Measurements from ENCODE around the gene DDAH1.

The DDAH1 gene

DNA sequence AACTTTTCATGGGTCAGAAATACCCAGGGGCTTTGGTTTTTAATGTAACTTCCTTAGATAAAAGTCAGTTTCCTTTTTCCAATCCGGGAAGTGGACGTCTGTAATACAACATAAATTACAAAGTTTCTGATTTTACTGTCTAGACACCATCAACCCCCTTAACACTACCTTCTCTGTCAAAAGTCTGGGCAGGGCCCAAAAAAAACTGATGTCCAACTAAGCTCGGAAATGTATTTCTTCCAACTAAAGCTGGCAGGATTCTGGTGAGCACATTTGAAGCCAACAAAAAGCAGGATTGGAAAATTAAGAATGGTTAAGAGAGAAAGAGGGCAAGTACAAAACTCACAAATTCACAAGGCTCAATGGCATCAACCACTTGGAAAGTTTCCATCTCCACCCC lies 24.3 kb downstream of the DDAH1 start:
- DNase-seq (ENCODE audit: low read depth), result no peak

DNA sequence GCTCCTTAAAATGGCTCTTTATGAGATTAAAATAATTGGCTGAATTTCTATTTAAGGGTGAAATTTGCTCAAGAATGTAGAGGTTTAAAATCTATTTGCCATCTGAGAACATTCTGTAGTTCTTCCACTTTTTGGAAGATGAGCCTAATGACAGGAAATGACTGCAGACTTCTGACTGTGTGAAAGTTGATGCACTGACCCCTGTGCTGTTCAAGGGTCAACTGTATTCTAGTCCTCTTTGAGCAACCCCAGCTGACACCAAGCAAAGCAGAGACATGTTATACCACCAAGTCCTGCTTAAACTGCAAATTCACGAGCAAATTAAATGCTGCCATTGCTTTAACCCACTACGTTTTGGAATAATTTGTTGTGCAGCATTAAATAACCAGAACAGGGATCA lies 26.6 kb downstream of the DDAH1 start:
- no peak for DNase-seq (ENCODE audit: low read depth)

DNA sequence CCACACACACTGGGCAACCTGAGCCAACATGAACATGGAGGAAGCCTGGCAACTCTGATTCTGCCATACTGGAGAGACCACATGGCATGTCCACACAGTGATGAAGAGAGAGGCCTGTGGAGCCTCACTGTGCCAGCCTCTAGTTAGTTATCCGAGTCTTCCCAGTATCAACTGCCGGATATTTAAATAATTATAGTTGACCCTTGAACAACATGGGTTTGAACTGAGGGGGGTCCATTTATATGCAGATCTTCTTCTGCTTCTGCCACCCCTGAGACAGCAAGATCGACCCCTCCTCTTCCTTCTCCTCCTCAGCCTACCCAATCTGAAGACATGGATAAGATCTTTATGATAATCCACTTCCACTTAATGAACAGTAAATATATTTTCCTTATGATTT lies 27.8 kb downstream of the DDAH1 start:
- DNase-seq (ENCODE audit: low read depth), result no peak

DNA sequence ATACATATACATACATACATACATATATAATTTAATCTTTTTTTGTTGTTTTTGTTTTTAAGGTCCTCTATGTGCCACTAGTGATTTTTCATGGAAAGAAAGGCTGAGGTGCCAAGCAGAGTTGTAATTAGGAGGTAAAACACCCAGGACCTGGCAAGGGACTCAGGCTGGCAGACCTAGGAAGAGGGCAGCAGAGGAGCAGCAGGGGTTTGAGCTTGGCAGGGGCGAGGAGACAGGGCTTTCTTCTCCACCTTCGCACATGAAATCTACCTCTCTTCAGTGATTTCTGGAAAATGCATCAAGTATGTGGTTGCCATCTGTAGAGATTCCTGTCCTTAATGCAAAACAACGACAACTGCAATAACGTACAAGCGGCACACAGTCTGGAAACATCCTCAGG lies 31.9 kb downstream of the DDAH1 start:
- no peak for DNase-seq (ENCODE audit: low read depth)

DNA sequence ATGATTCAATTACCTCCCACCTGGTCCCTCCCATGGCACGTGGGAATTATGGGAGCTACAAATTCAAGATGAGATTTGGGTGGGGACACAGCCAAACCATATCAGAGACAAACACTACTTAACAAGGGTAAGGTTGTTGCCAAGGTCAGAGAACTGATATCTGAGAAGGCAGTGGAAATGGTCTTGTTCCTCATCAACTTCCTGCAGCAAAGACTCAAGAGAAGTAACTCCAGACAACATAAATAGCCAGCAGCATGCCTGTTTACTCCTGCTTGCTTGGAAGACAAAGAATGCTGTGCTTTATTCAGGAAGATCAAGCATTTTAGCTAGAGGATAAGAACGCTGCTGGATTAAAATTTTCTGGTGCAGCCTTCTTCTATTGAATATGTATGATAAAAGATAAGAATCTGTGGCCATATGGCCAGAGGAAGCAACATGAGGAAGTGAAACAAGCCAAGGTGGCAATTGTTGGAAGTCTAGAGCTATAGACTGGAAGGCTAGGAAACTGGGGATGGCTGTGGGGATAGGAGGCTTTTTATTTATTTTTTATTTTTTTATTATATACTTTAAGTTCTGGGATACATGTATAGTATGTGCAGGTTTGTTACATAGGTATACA lies 36.4 kb downstream of the DDAH1 start:
- no peak for DNase-seq (ENCODE audit: low read depth)

DNA sequence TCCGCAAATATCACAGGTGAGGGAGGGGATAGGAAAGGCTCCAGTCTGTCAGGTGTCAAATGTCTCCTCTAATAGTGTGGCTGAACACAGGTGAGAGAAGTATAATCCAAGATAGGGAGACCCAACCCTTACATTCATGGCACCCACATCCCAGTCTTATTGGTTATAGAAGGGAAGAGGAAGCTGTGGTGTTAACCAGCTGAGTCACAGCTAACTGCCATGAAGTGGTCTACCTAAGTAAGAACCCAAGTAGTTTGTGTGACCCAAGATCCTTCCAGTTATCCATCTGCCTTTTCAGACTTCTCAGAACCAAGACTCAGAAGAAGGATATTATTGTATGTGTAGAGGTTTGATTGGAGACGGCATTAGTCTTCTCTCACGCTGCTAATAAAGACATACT lies 37.1 kb downstream of the DDAH1 start:
- DNase-seq (ENCODE audit: low read depth), result no peak

DNA sequence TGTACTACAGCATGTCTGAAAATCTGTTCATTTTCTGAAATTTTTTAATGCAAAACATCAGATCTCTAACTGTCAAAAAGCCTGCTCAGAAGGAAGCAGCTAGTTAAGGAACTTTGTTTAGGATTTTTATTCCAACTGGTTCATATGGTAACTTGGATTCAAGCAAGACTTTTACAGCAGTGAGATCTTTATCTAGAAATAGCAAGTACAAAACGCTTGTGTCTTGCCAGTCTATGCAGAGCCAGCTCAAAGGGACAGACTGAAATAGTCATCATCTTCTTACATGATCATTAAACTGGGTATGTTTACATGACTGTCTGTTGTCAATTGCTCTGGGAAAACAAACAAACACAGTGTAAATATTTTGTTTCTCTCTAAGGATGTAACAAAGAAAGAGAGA lies 37.6 kb downstream of the DDAH1 start:
- no peak for DNase-seq (ENCODE audit: low read depth)

DNA sequence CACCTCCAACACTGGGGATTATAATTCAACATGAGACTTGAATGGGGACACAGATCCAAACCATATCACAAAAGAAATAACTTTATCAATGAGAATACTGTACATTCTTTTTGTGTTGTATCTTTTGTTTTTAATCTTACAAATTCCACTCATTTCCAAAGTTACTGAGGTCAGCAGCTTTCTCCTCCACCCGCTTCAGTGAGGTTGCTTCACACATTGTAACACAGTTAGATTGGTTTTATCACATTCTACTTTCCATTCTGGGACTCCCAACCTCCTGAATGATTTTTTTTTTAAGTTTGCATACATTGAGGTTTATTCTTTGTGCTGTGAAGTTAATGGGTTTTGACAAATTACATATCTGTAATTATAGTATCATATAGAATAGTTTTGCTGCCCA lies 43.8 kb downstream of the DDAH1 start:
- DNase-seq (ENCODE audit: low read depth), result no peak

DNA sequence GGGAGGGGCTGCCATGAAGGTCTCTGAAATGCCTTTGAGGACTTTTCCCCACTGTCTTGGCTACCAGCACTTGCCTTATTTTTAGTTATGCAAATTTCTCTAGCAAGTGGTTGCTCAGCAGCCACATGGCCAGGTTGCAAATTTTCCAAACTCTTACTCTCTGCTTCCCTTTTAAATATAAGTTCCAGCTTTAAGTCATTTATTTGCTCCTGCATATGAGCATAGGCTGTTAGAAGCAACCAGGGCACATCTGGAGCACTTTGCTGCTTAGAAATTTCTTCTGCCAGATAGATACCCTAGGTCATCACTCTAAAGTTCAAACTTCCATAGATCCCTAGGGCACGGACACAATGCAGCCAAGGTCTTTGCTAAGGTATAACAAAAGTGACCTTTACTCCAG lies 44.8 kb downstream of the DDAH1 start:
- DNase-seq (ENCODE audit: low read depth), result no peak

DNA sequence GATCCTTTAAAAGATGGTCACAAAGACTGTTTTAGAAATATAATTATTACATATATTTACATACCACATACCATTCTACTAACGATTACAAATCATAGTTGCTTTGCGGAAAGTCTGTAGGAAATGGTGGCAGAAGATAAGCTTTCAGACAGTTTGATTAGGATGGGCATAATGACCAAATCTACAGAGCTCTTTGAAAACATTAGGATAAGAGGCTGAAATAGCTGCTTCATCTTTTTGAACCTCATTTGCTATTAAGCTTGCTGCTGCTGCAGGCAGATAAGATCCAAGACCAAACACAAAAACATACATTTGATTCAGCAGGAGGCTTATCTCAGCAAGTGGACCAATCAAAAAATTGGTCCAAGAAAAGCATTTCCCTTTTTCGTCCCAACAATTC lies 47.1 kb downstream of the DDAH1 start:
- DNase-seq (ENCODE audit: low read depth), result no peak

DNA sequence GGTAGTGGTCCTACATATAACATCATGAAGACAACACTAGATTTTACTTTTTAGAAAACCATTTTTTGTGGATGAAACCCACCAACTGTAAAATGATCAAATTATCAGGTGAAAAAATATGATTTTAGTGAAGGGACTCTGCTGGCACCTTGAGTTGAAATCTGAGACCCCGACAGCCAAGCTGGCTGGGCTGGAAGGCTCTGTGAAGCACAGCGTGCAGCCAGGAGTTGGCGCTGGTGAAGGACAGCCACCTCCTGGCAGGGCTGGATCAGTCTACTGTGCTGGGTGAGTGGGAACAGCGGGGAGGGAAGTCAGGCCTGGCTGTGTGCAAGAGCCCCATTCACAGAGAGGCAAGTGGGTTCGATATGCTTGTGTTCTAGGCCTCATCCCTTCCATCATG lies 47.9 kb downstream of the DDAH1 start:
- no peak for DNase-seq (ENCODE audit: low read depth)

DNA sequence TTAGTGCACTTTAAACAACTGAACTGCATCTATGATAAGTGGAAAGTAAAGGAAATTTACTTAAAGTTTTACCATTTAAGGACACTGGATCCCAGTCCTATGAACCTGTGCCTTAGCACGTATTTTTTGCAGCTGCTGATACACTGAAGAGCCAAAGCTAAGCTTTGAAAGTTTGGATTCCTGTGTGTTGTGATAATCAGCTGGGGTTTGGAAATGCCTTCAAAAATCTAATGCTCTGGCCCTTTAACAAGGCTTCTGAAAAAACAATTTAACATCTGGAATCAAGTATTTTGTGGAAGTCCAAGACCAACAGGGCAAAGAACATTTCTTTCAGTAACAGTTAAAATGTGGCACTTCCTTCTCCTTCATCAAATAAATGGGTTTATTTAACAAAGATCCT lies 51.8 kb downstream of the DDAH1 start:
- DNase-seq (ENCODE audit: low read depth), result no peak

DNA sequence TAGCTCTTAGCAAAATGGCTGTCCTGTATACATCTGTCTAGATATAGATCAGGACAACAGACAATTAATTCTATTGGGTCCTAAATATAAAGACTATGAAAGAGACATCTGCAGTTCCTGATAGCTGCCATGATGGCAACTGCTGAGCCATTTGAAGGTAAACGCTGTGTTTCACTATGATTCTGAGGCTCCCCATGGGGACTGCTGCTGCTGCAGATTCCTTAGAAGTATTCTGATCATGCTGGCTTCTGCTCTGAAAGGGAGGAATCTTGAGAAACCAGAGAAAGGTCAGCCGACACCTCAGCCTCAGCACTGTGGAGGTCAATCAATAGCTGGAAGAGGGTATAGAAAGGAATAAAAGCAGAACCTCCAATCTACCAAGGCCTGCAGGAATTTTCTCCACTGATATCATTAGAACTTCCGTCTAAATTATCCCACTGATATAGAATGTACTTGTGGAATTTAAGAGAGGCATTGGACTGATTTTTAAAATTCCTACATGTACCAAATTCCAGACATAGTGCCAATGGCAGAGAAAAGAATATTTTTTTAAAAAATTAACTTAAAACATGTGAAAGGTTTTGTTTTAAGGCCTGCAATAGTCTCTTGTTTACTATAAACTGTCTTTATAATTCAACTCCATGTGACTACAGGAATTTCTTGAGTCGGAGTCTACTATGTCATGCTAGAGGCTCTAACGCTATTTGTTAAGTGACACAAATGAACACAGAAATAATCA lies 53.2 kb downstream of the DDAH1 start:
- DNase-seq (ENCODE audit: low read depth), result no peak

DNA sequence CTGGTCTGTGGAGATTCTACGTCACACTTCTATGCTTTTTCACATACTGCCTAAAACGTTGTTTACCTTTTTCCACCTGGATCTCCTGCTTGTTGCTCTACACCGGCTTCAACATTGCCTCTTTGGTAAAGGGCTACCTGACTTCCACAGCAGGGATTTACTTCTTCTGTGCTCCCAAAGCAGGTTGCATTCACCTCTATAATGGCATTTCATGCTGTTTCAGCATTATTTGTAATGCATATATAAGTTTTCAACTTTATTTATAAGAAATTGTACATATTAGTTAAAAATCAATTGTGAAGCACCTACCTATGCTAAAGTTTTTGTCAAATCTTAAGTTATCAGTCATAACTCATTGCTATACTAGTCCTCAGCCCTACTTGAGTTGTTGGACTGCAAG lies 55.4 kb downstream of the DDAH1 start:
- no peak for DNase-seq (ENCODE audit: low read depth)

DNA sequence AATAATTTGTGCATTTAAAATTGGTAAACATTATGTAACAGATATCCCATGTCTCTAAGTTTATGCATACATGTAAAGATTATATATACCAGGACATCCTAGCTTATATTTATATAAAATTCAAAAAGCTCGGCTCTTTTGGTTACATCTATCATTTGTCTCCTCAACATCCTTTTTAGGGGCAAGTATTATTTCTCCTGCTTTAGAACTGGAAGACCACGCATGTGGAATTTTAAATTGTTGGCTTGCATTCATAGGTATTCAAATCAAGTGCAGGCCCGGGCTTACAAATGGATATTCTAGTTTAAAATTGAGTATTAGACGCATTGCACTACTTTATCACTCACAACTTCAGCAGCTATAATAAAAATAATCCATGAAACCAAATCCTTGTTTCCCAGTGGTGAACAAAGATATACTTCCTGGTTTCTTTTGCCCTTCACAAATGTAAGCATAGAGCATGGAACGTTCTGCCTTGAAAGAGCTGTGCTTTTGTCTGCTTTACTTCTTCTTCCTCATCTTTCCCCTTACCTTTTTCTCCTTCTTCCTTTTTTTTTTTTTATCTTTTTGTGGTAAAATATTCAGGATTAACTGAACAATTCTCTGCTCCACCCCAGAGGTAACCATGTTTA lies 57.1 kb downstream of the DDAH1 start:
- no peak for DNase-seq (ENCODE audit: low read depth)

DNA sequence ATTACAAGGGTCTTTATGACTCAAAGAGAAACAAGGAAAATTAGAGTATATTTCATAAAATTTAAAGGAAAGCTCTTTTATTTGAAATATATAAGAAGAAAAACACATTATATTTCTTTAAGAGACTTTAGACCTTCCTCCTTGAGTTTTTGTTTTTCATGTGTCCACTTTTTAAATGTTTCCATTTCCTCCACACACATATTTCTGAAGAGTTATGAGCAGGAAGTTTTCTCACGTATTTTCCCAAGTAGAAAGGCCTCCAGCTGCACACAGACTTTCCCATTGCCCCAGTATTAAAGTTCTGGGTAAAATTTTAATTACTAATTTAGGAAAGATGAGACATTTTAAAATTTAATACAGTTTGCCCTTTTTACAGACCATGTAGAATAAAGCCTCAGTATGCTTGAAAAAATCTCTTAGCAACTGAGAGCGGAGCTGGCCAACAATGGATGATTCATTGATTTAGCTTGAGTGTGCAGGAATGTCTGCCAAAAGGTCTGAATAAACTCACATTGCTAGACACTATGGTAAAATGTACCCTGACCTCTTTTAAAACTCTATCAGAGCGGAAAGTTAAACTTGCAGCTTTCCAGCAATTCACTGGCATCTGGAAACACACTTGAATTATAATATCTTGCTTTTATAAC lies 57.9 kb downstream of the DDAH1 start:
- DNase-seq (ENCODE audit: low read depth), result no peak

DNA sequence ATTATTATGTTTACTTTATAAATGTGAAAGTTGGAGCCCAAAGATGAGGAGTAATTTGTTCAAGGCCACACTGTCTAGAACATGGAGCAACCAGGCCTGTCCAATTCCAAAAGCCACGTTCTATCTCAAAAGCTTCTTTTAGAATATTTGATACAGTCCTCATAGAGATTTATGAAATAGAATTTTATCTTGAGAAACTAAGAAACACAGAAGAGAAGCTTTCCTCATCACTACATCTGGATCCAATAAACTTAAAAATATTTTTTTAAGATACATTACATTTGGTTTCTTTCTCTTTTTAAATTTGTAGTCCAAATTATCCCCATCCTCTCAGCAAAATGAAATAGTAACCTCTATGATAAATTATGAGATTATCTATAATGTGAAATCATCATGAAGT lies 58.9 kb downstream of the DDAH1 start:
- DNase-seq (ENCODE audit: low read depth), result no peak

DNA sequence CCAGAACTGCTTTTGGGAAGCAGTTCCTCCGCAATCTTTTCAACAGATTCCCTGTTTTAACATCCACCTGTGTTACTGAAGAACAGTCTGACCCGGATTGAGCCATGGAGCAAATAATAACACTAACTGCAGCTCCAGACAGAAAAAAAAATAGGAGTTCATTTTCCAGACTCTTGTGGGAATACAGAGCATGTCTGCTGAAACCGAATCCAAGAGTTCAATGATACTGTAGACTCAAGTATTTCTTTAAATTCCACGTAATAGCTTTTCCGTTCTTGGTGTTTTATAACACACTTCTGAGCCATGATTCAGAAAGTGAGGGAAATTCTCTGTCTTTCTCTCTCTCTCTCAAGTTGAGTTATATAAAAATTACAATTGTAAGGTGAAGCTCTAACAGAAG lies 60.6 kb downstream of the DDAH1 start:
- no peak for DNase-seq (ENCODE audit: low read depth)

DNA sequence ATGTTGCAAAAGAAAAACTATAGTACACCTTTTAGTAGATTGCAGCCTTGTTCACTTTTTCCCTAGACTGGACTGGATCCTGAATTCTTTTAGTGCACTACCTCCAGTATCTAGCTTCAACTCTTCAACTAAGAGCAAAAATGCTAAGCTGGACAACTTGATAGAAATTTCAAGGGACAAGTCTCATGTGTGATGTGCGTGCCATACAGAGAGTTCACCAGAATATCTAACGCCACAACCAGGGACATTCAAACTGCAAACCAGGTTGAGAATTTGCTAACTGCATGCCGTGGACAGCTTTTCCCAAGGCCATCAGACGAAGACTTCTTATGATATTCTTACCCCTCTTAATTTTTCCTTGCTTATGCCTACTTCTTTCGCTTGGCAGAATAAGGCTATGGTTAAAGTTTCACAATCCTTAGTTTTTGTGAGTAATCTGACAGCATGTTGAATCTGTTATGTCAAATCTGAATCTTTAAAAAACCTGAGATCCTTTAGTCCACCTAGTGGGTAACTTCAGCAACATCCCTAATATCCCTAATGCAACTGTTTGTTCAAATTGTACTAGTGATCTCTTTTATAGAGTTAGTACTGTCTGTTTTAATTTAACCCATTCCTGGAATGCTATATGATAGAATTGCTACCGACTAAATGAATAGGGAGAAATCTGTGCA lies 66.4 kb downstream of the DDAH1 start:
- no peak for DNase-seq (ENCODE audit: low read depth)

DNA sequence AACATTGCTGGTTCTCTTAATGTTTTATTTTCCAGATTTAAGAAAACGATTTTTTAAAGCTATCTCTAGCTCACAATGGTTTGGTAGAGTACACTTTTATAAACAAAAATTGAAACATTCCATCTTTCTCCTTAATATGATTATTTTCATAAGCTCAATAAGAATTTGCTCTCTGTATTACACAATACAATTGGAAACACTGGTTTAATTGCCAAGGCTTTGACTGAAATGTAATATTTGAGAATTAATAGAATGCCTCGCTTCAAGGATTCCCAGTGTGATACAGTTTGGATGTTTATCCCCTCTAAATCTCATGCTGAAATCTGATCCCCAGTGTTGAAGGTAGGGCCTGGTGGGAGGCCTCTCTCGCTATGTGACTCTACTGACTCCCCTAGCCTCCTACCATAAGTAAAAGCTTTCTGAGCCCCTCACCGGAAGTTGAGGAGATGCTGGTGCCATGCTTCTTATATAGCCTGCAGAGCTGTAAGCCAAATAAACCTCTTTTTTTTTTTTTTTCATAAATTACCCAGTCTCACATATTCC lies 67.4 kb downstream of the DDAH1 start:
- DNase-seq (ENCODE audit: low read depth), result no peak

DNA sequence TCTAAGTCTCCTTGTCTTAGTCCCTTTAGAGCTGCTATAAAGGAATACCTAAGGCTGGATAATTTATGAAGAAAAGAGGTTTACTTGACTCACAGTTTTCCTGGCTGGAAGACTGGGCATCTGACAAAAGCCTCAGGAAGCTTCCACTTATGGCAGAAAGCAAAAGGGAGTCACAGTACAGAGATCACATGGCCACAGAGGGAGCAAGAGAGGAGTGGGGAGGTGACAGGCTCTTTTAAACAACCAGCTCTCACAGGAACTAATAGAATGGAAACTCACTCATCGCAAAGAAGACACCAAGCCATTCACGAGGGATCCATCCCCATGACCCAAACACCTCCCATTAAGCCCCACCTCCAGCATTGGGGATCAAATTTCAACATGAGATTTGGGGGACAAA lies 68.8 kb downstream of the DDAH1 start:
- no peak for DNase-seq (ENCODE audit: low read depth)

DNA sequence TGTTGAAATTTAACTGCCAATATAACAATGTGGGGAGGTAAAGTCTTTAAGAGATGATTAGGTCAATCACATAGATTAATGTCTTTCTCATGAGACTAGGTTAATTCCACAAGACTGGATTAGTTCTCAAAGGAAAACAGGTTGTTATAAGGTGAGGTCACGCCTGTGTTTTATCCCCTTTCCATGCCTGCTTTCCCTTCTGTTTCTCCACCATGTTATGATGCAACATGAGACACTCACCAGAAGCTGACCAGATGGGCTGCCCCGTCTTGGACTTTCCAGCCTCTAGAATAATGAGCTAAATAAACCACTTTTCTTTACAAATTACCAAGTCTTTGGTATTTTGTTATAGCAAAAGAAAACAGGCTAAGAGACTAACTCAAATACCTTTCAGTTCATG lies 70.8 kb downstream of the DDAH1 start:
- no peak for DNase-seq (ENCODE audit: low read depth)
